GM23248 (cell line): ENCODE data around the gene ROS1. TPM values are rescaled to one million over a fixed set of nuclear protein-coding genes. Genes with fewer than 3 reads are reported as not detected.

Experiments used
- DNase-seq: peaks from one replicate; pipeline ENCODE4 v3.0.0-alpha.2; 2015
- H2AFZ ChIP-seq: fragments of 200-600 bp; sonication (generic); 2 replicates; pipeline ENCODE4 v1.6.1; 2016; ENCODE audit warnings: antibody characterized with exemption
- H3F3A ChIP-seq: fragments of 200-600 bp; sonication (generic); 2 replicates; pipeline ENCODE4 v1.6.1; 2016; ENCODE audit warnings: mild to moderate bottlenecking, antibody characterized with exemption, mixed run types; ENCODE audit not compliant: insufficient read depth
- H3K27ac ChIP-seq: fragments of 200-600 bp; sonication (generic); 2 replicates; pipeline ENCODE4 v1.5.1; 2016; ENCODE audit warnings: mild to moderate bottlenecking
- H3K27me3 ChIP-seq: fragments of 200-600 bp; sonication (generic); replicated peaks from 2 replicates; pipeline ENCODE4 v1.6.1; 2016; ENCODE audit warnings: mild to moderate bottlenecking; ENCODE audit not compliant: insufficient read depth
- H3K36me3 ChIP-seq: fragments of 200-600 bp; sonication (generic); 2 replicates; pipeline ENCODE4 v1.6.1; 2016; ENCODE audit warnings: low read depth, mild to moderate bottlenecking
- H3K4me1 ChIP-seq: fragments of 200-600 bp; sonication (generic); 2 replicates; pipeline ENCODE4 v1.6.1; 2016; ENCODE audit warnings: mild to moderate bottlenecking; ENCODE audit not compliant: insufficient read depth
- H3K4me2 ChIP-seq: fragments of 200-600 bp; sonication (generic); one replicate; pipeline ENCODE4 v1.6.1; 2016; ENCODE audit warnings: mild to moderate bottlenecking; ENCODE audit not compliant: unreplicated experiment
- H3K4me3 ChIP-seq: fragments of 200-600 bp; sonication (generic); 2 replicates; pipeline ENCODE4 v1.5.1; 2016; ENCODE audit warnings: mild to moderate bottlenecking
- H3K79me2 ChIP-seq: fragments of 200-600 bp; sonication (generic); 2 replicates; pipeline ENCODE4 v1.6.1; 2016; ENCODE audit warnings: mild to moderate bottlenecking; ENCODE audit not compliant: insufficient read depth
- H3K9ac ChIP-seq: fragments of 200-600 bp; sonication (generic); 2 replicates; pipeline ENCODE4 v1.6.1; 2016; ENCODE audit warnings: mild to moderate bottlenecking
- H3K9me2 ChIP-seq: fragments of 200-600 bp; sonication (generic); 2 replicates; pipeline ENCODE4 v1.6.1; 2016; ENCODE audit warnings: mixed run types, mild to moderate bottlenecking, moderate library complexity; ENCODE audit not compliant: insufficient read depth
- H3K9me3 ChIP-seq: fragments of 200-600 bp; sonication (generic); one replicate; pipeline ENCODE4 v1.6.1; 2017; ENCODE audit warnings: low read depth
- H4K20me1 ChIP-seq: fragments of 200-600 bp; sonication (generic); 2 replicates; pipeline ENCODE4 v1.6.0; 2016; ENCODE audit not compliant: insufficient read depth
- EZH2 ChIP-seq: fragments of 200-600 bp; sonication (generic); IDR thresholded peaks from 2 replicates; pipeline ENCODE4 v1.6.1; 2018; ENCODE audit warnings: antibody characterized with exemption, mild to moderate bottlenecking; ENCODE audit not compliant: insufficient read depth, poor library complexity, severe bottlenecking
- EZH2phosphoT487 ChIP-seq: fragments of 200-600 bp; sonication (generic); IDR thresholded peaks from 2 replicates; pipeline ENCODE4 v1.6.1; 2018; ENCODE audit warnings: antibody characterized with exemption, moderate library complexity, mild to moderate bottlenecking, low read depth; ENCODE audit not compliant: insufficient read depth
- WGBS, 2 experiments: methylation state at CpG; one replicate each; pipeline ENCODE4 v1.1.6; 2015 to 2017; ENCODE audit warnings: low lambda C conversion rate in 2 of 2, low coverage in 1 of 2; ENCODE audit errors: missing lambda C conversion rate in 2 of 2; 5-methylcytosine and 5-hydroxymethylcytosine counted together
- in situ Hi-C: fragments of 300-500 bp; cut with MboI; formaldehyde crosslinking; loops from 2 replicates; pipeline ENCODE4 v1.15.0; 2020
- polyA plus RNA-seq: library from polyadenylated mRNA; unstranded; fragments of >200 nt; fragmentation: Nextera tagmentation; extraction: Ambion mirVana; gene quantifications from 2 replicates; pipeline ENCODE4 v1.2.1, GENCODE V29; 2016
- total RNA-seq: library from RNA; depleted of rRNA; stranded (reverse); fragments of >200 nt; shearing (Covaris generic); gene quantifications from 2 replicates; pipeline ENCODE4 v1.2.3, GENCODE V29; 2014

ROS1 gene
- total and polyA plus RNA-seq, 2 experiments from 2014 or later: 0.20 to 0.43 TPM

GRCh38 chr6:117329926-117330325 is 95.8 kb downstream of the ROS1 start:
- no peaks in the 10 kb centered on the region for H3F3A ChIP-seq
- no peak overlapping the region for H3K9ac ChIP-seq
- no peaks in the 10 kb centered on the region for H4K20me1 ChIP-seq
- no peaks in the 10 kb centered on the region for H3K36me3 ChIP-seq
- no peaks in the 10 kb centered on the region for H3K9me3 ChIP-seq
- no peaks in the 10 kb centered on the region for H3K27me3 ChIP-seq
- H3K4me3 ChIP-seq: no peak overlapping the region
- TF ChIP-seq EZH2phosphoT487 (no peak), EZH2 (no peak)
- H3K79me2 ChIP-seq: no peaks in the 10 kb centered on the region
- H3K9me2 ChIP-seq: no peaks in the 10 kb centered on the region
- no peak overlapping the region for H3K4me2 ChIP-seq
- H3K4me1 ChIP-seq: no peaks in the 10 kb centered on the region
- H3K27ac ChIP-seq: no peak overlapping the region
- in situ Hi-C loops: no loop called here
- no peak for DNase-seq
- WGBS, 2 experiments: 81 to 82% methylated on average over 7 of the region's 7 CpGs
- H2AFZ ChIP-seq: no peak overlapping the region

- in situ Hi-C loops: no loop called here
- no peaks in the 10 kb centered on the region for H3K36me3 ChIP-seq
- 3 to 7% methylated on average over 4 of the region's 4 CpGs for WGBS, 2 experiments
Observed at GRCh38 chr6:117328500-117328899, 97.2 kb downstream of the ROS1 start.

GRCh38 chr6:117328005-117328389 is 97.7 kb downstream of the ROS1 start:
- Histone ChIP-seq H3K4me1 (no peaks in the 10 kb centered on the region), H3F3A (no peaks in the 10 kb centered on the region), H3K36me3 (no peaks in the 10 kb centered on the region), H3K79me2 (no peaks in the 10 kb centered on the region), H3K27ac (no peak overlapping the region), H3K9me2 (no peaks in the 10 kb centered on the region), H3K9me3 (no peaks in the 10 kb centered on the region), H2AFZ (no peak overlapping the region), H3K4me3 (no peak overlapping the region), H3K9ac (no peak overlapping the region), H3K4me2 (no peak overlapping the region), H4K20me1 (no peaks in the 10 kb centered on the region), H3K27me3 (no peaks in the 10 kb centered on the region)
- DNase-seq: no peak
- TF ChIP-seq EZH2 (no peak), EZH2phosphoT487 (no peak)
- in situ Hi-C loops: no loop called here

More at GRCh38 chr6:117328500-117328899, 97.2 kb downstream of the ROS1 start:
- DNase-seq: no peak
- no peaks in the 10 kb centered on the region for H3F3A ChIP-seq
- H2AFZ ChIP-seq: no peak overlapping the region
- no peaks in the 10 kb centered on the region for H3K9me3 ChIP-seq
- H3K79me2 ChIP-seq: no peaks in the 10 kb centered on the region
- no peak overlapping the region for H3K9ac ChIP-seq
- no peak overlapping the region for H3K4me3 ChIP-seq
- TF ChIP-seq EZH2phosphoT487 (no peak), EZH2 (no peak)
- no peak overlapping the region for H3K4me2 ChIP-seq
- H3K9me2 ChIP-seq: no peaks in the 10 kb centered on the region
- no peaks in the 10 kb centered on the region for H3K27me3 ChIP-seq
- no peak overlapping the region for H3K27ac ChIP-seq
- H3K4me1 ChIP-seq: no peaks in the 10 kb centered on the region
- H4K20me1 ChIP-seq: no peaks in the 10 kb centered on the region

- in situ Hi-C loops: no loop called here
- no peaks in the 10 kb centered on the region for H3K4me1 ChIP-seq
- no peak for TF ChIP-seq EZH2
- TF ChIP-seq EZH2phosphoT487: no peak
- H3K79me2 ChIP-seq: no peaks in the 10 kb centered on the region
- H3K36me3 ChIP-seq: no peaks in the 10 kb centered on the region
- no peak overlapping the region for H3K4me2 ChIP-seq
- H3K27me3 ChIP-seq: no peaks in the 10 kb centered on the region
- no peak overlapping the region for H2AFZ ChIP-seq
- no peak overlapping the region for H3K27ac ChIP-seq
- 55 to 58% methylated on average over 8 of the region's 8 CpGs for WGBS, 2 experiments
- no peaks in the 10 kb centered on the region for H3F3A ChIP-seq
- no peak overlapping the region for H3K9ac ChIP-seq
- H3K4me3 ChIP-seq: no peak overlapping the region
- H3K9me2 ChIP-seq: no peaks in the 10 kb centered on the region
- H4K20me1 ChIP-seq: no peaks in the 10 kb centered on the region
- H3K9me3 ChIP-seq: no peaks in the 10 kb centered on the region
- DNase-seq: no peak
Observed at GRCh38 chr6:117327149-117328004, 98.4 kb downstream of the ROS1 start.
